Activated CD8-positive, alpha-beta memory T cell treated with anti-CD3 and anti-CD28 coated beads, Interleukin-2, amount 50 U/mL, for 24 hours (primary cell): ENCODE data around the gene EEF1E1.

ENCODE experiments used
- DNase-seq: peaks from one replicate; pipeline ENCODE4 v3.0.0-alpha.2; 2020; ENCODE audit errors: extremely low read depth

The EEF1E1 gene

DNA sequence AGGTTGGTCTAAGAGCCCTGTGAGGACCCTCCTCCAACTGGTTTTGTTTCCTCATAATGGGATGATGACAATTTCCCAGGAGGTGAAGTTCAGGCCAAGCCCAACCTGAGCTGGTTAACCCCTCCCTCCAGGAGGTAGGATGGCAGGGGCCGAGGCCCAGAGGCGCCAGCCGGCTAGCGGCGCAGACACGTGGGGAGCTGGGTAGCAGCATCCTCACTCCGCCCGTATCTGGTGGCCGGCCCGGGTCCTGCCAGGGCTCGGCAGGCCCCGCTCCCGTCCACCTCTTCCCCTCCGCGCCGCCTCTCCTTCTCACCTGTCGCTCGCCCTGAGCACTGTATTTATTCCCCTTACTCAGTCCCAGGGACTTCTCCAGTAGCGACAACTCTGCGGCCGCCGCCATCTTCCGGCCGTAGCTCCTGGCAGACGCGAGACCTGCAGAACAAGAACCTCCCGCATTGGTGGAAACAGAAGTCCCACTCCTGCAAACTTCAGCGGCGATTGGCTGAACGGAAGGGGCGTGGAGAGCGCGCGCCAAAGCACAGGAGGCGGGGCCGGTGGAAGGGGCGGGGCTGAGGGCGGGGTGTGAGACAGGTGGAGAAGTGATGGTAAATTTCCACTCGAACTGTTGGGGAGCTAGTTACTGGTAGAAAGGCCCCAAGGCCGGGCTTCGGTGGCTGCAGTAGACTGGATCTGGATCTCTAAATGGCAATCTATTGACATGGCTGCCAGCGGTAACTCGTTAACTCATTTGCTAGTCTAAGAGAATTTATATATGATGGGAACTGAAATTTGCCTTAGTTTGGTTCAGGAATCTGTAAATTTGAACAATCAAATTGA is at the start of gene EEF1E1:
EEF1E1 (minus strand) TSS at position 427 of the 837 bp plus-strand sequence; CDS start at position 400, 27 bp downstream.
- DNase-seq = peak; percentile 97

DNA sequence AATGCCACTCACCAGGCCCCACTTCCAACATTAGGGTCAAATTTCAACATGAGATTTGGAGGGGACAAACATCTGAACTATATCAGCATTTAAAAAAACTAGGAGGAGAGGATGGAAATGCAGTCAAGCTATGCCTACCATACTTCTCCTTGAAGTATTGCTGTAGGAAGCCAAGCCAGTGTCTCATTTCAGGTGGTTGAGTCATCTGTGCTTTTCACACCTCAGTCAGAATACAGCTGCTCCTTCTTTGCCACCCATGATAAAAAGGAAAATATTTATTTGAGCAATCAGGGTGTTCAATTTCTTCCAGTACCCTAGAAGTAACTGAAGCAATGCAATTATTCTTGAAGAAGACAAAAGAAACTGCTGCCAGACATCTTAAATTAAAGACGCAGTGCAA is 47.0 kb upstream of the EEF1E1 start:
- DNase-seq = no peak

GRCh38 chr6:8143945-8144344 is 41.6 kb upstream of the EEF1E1 start:
- no peak for DNase-seq

DNA sequence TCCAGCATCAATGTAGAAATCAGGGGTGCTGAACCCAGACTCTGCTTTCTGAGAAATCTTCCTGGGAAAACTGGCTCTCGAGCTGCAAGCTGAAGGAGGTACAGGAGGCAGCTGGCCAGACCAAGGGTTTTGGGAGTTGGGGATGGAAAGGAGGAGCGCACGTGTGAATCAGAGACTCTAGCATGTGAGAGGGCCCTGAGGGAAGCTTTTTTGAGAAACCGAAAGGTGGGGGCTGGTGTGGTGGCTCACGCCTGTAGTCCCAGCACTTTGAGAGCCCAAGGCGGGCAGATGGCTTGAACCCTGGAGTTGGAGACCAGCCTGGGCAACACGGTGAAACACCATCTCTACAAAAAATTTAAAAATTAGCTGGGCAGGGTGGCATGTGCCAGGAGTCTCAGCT is 37.1 kb upstream of the EEF1E1 start:
- DNase-seq = no peak

- DNase-seq = no peak
Observed at GRCh38 chr6:8137529-8137939, 35.2 kb upstream of the EEF1E1 start.

DNA sequence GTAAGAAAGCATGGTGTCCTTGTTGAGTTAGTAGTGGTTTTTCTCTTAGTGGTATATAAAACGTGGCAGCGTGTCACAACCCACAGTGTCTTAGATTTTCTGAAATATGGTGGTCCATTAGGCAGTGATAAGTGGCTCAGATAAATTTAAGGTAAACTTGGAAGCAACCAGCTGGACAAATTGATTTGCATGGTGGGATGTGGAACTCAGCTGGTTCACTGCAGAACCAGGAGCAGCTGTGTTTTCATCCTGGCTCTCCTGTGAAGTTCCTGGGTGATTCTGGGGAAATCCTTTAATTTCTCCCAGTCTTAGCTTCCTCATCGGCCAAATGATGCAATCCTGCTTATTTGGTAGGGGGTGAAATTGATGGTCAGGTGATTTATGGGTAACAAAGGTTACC is 32.9 kb upstream of the EEF1E1 start:
- DNase-seq = no peak

DNA sequence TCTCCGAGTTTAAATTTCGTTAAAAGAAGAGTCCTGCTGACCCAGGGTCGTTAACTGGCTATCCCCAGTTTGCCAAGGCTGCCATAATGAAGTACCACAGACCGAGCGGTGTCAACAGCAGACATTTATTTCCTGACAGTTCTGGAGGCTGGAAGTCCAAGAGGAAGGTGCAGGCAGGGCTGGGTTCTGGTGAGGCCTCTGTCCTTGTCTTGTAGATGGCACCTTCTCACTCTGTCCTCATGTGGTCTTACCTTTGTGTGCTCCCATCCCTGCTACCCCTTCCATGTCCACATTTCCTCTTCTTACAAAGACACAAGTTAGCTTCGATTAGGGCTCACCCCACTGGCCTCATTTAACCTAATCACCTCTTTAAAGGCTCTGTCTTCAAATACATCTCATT is 29.8 kb upstream of the EEF1E1 start:
- no peak for DNase-seq

- no peak for DNase-seq
Observed at GRCh38 chr6:8131265-8131897, 29.0 kb upstream of the EEF1E1 start.

DNA sequence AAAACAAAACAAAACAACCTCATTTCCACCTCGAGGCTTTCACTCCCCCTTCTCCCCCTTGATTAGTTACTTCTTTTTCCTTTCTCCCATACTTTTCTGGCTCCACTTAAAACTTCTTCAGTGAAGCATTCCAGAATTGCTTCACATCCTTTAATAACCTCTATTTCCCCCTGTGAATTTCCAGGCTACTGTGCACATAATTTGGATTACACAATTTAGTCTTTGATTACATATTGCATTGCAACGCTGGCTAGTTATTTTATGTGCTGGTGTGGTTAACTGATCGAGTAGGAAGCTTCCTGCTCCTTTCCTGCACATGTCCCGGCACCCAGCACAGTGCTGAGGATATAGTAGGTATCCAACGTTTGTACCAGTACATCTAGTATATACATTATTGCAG is 28.1 kb upstream of the EEF1E1 start:
- DNase-seq = no peak

DNA sequence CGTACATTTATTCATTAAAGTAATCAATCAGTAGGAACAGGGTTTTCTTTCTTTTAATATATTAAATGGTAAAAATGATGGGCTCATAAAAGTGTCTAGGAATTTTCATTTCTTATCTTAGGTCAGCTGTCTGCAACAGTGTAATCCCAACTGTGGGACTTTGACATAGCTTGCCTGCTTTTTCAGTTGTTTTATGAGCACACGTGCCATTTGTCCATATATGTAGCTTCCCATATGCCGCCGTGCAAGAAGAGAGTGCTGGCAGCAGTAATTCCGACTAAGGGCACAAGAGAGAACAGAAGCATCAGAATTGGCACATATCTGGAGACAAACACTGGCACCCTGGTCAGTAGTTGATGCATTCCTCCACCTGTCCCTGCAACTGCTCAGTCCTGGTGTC is 20.9 kb upstream of the EEF1E1 start:
- no peak for DNase-seq

GRCh38 chr6:8114956-8115355 is 12.6 kb upstream of the EEF1E1 start:
- no peak for DNase-seq

- DNase-seq = no peak
Observed at GRCh38 chr6:8113131-8113654, 10.8 kb upstream of the EEF1E1 start.

DNA sequence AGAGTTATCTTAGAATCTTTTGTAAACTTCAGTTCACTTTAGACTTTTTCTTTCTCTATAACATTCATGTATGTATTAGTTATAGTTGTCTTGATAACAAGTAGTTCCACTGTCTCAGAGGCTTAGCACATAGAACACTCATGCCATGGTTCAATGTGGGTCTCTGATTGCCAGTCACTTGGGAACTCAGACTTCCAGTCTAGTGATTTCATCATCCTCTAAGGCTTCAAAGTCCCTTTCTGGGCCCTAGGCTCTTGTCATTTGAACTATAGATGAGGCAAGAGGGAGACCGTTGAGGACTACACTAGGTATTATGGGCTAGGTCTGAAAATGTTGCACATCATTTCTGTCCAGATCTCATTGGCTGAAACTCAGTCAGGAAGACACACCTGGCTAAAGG is 8.4 kb upstream of the EEF1E1 start:
- DNase-seq = no peak

GRCh38 chr6:8110117-8110721 is 7.9 kb upstream of the EEF1E1 start:
- DNase-seq = no peak

- no peak for DNase-seq
Observed at GRCh38 chr6:8108759-8109539, 6.6 kb upstream of the EEF1E1 start.

- no peak for DNase-seq
Observed at GRCh38 chr6:8108031-8108660, 5.8 kb upstream of the EEF1E1 start.

DNA sequence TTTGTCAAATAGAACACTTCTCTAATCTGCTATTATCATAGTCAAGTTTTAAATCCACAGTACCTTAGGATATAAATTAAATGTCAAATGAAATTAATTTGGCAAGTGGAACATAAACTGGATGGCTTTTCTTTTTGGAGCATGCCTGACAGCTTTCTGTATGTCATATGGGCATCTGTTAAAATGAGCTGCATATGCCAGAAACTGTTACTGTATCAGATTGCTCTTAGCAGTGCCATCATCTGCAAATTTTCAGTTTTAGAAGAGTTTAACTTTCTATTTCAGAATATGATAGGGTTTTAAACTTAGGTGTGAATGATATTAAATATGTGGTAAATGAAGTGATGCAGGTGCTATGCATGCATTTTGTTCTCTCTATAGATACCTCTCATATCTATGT is 3.4 kb upstream of the EEF1E1 start:
- no peak for DNase-seq

DNA sequence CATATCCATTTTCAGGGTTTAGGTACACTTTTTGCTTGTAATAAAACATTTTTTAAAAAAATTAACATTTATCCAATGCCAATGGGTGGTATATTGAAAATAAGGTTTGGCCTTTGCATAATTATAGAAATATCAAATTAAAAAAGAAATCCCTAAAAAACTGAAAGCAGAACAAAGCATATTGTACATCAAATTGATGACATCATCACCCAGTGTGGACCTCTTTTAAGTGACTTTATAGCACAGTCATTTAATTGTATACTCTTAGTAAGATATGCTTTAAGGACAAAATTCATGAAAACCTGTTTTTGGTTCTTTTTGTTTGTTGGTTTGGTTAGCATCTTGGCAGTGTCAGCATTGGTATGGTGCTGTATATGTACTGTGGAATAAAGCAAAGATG is 1.4 kb upstream of the EEF1E1 start:
- no peak for DNase-seq

GRCh38 chr6:8100159-8100854 is 2.0 kb downstream of the EEF1E1 start:
- DNase-seq = no peak

DNA sequence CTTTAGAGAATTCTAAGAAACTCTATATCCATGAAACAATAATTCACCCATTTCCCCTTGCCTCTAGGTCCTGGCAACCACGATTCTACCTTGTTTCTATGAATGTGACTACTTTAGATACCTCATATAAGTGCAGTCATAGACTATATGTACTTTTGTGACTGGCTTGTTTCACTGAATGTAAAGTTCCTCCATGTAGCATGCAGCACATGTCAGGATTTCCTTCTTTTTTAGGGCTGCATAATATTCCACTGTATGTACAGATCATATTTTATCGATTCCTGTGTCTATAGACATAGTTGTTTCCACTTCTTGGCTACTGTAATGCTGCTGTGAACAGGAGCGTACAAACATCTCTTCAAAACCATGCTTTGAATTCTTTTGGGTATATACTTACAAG is 11.7 kb downstream of the EEF1E1 start:
- DNase-seq = no peak

DNA sequence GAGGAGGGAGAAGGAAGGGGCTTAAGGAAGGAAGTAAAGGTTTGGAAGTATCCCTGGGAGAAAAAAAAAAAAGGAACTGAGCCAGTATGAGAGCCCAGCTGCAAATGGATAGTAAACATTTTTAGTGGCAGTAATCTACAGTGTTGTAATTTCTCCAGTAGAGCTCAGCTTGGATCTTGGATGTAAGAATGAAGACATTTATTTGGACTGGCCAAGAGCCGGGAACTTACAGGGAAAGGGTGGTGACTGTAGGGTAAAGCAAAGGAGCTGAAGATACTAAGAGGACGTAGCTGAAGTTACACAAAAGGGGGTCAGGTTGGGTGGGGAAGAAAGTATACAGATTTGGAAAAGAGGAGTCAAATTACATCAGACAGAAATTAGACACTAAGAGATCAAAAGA is 13.5 kb downstream of the EEF1E1 start:
- DNase-seq = no peak
